GM21360 (cell line): ENCODE measurements around the gene VPS52.
A peak's percentile ranks its signal among the peaks of the same experiment; 100 is the strongest.
"Not testable (repeated sequence)": the region's sequence is repeated elsewhere in the genome, so short reads cannot be mapped to it uniquely, and the experiment has no call there.

ENCODE experiments used
- ATAC-seq: cut with Tn5 transposase; IDR thresholded peaks from one replicate; pipeline ENCODE4 v1.9.1; 2021; ENCODE audit warnings: mild to moderate bottlenecking, moderate library complexity; ENCODE audit not compliant: unreplicated experiment

VPS52 gene

GRCh38 chr6:33251395-33252012 is 20.2 kb downstream of the VPS52 start:
- no peak for ATAC-seq

GRCh38 chr6:33250731-33251130 is 20.9 kb downstream of the VPS52 start:
- ATAC-seq, result no peak

- ATAC-seq, result no peak
These were observed 21.7 kb downstream of the VPS52 start for GRCh38 chr6:33249732-33250630.

GRCh38 chr6:33248932-33249731 is 22.5 kb downstream of the VPS52 start:
- ATAC-seq, result peak; percentile 87

- ATAC-seq, result peak; percentile 11
These were observed 23.1 kb downstream of the VPS52 start for GRCh38 chr6:33248643-33248931.

GRCh38 chr6:33247977-33248642 is 23.6 kb downstream of the VPS52 start:
- ATAC-seq, result peak; percentile 45

GRCh38 chr6:33243476-33243875 is 28.2 kb downstream of the VPS52 start:
- ATAC-seq, result no peak

GRCh38 chr6:33241968-33242367 is 29.7 kb downstream of the VPS52 start:
- ATAC-seq, result no peak

- no peak for ATAC-seq
These were observed 33.9 kb downstream of the VPS52 start for GRCh38 chr6:33237741-33238140.

GRCh38 chr6:33236852-33237251 is 34.8 kb downstream of the VPS52 start:
- ATAC-seq, result no peak

- ATAC-seq, result no peak
These were observed 35.3 kb downstream of the VPS52 start for GRCh38 chr6:33236328-33236727.

- ATAC-seq, result no peak
These were observed 36.4 kb downstream of the VPS52 start for GRCh38 chr6:33235221-33235634.

- not testable (repeated sequence) for ATAC-seq
These were observed 45.1 kb downstream of the VPS52 start for GRCh38 chr6:33226503-33227120.

- no peak for ATAC-seq
These were observed 54.0 kb downstream of the VPS52 start for GRCh38 chr6:33217681-33218080.

GRCh38 chr6:33217246-33217645 is 54.4 kb downstream of the VPS52 start:
- no peak for ATAC-seq

- no peak for ATAC-seq
These were observed 55.5 kb downstream of the VPS52 start for GRCh38 chr6:33216117-33216649.

GRCh38 chr6:33215271-33216116 is 56.2 kb downstream of the VPS52 start:
- no peak for ATAC-seq

- no peak for ATAC-seq
These were observed 57.7 kb downstream of the VPS52 start for GRCh38 chr6:33213989-33214335.

GRCh38 chr6:33213166-33213988 is 58.3 kb downstream of the VPS52 start:
- no peak for ATAC-seq
